Smooth muscle cell (in vitro differentiated cells): ENCODE results near the gene FAM163A. TPM values are rescaled to one million over a fixed set of nuclear protein-coding genes. Genes with fewer than 3 reads are reported as not detected.

Experiments
- DNase-seq: peaks from one replicate; lab custom pipeline; 2025; ENCODE audit not compliant: unreplicated experiment; lab: John Stamatoyannopoulos, UW
- H2AFZ ChIP-seq: fragments of 200-600 bp; sonication (generic); 2 replicates; pipeline ENCODE4 v1.6.0; 2016; ENCODE audit warnings: antibody characterized with exemption, low read depth, mild to moderate bottlenecking
- H3F3A ChIP-seq: fragments of 200-600 bp; sonication (generic); 2 replicates; pipeline ENCODE4 v1.6.0; 2017; ENCODE audit warnings: antibody characterized with exemption, low read depth
- H3K27ac ChIP-seq: fragments of 200-600 bp; sonication (generic); 2 replicates; pipeline ENCODE4 v1.5.1; 2016; ENCODE audit warnings: low read depth, mild to moderate bottlenecking
- H3K27me3 ChIP-seq: fragments of 200-600 bp; sonication (generic); 2 replicates; pipeline ENCODE4 v1.6.1; 2016; ENCODE audit warnings: low read depth, mild to moderate bottlenecking
- H3K36me3 ChIP-seq: fragments of 200-600 bp; sonication (generic); 2 replicates; pipeline ENCODE4 v1.5.1; 2016; ENCODE audit warnings: low read depth
- H3K4me1 ChIP-seq: fragments of 200-600 bp; sonication (generic); 2 replicates; pipeline ENCODE4 v1.5.1; 2016; ENCODE audit warnings: low read depth
- H3K4me2 ChIP-seq: fragments of 200-600 bp; sonication (generic); 2 replicates; pipeline ENCODE4 v1.6.0; 2016; ENCODE audit warnings: mild to moderate bottlenecking
- H3K4me3 ChIP-seq: fragments of 200-600 bp; sonication (generic); 2 replicates; pipeline ENCODE4 v1.5.1; 2016; ENCODE audit warnings: mild to moderate bottlenecking
- H3K79me2 ChIP-seq: fragments of 200-600 bp; sonication (generic); 2 replicates; pipeline ENCODE4 v1.6.0; 2016; ENCODE audit warnings: low read depth, mild to moderate bottlenecking
- H3K9ac ChIP-seq: fragments of 200-600 bp; sonication (generic); 2 replicates; pipeline ENCODE4 v1.6.0; 2016; ENCODE audit warnings: low read depth
- H3K9me3 ChIP-seq: fragments of 200-600 bp; sonication (generic); replicated peaks from 2 replicates; pipeline ENCODE4 v1.5.1; 2016; ENCODE audit warnings: low read depth
- H4K20me1 ChIP-seq: fragments of 200-600 bp; sonication (generic); 2 replicates; pipeline ENCODE4 v1.6.0; 2016; ENCODE audit warnings: low read depth
- CTCF ChIP-seq: fragments of 200-600 bp; sonication (generic); IDR thresholded peaks from 2 replicates; pipeline ENCODE4 v1.5.1; 2017; ENCODE audit warnings: borderline replicate concordance, mild to moderate bottlenecking, antibody characterized with exemption; ENCODE audit not compliant: insufficient read depth, poor library complexity, severe bottlenecking
- WGBS: methylation state at CpG from one replicate; pipeline ENCODE4 v1.1.7; 2016; ENCODE audit warnings: low lambda C conversion rate; 5-methylcytosine and 5-hydroxymethylcytosine counted together
- polyA plus RNA-seq: library from polyadenylated mRNA; unstranded; fragments of >200 nt; fragmentation: Nextera tagmentation; extraction: Ambion mirVana; gene quantifications from 2 replicates; pipeline ENCODE4 v1.2.1, GENCODE V29; 2016
- total RNA-seq: library from RNA; depleted of rRNA; stranded (reverse); fragments of >200 nt; gene quantifications from 2 replicates; pipeline ENCODE4 v1.2.3, GENCODE V29; 2014

FAM163A gene
- total and polyA plus RNA-seq, 2 experiments from 2014 or later: not detected

- H2AFZ ChIP-seq: no peak overlapping the region
- H3F3A ChIP-seq: no peaks in the 10 kb centered on the region
- no peaks in the 10 kb centered on the region for H3K9me3 ChIP-seq
- no peaks in the 10 kb centered on the region for H3K4me1 ChIP-seq
- no peak overlapping the region for H3K4me2 ChIP-seq
- H3K36me3 ChIP-seq: no peaks in the 10 kb centered on the region
- H3K27ac ChIP-seq: no peak overlapping the region
- DNase-seq: no peak
- peaks cover 4% of the 10 kb centered on the region for H4K20me1 ChIP-seq
- peaks cover 26% of the 10 kb centered on the region for H3K27me3 ChIP-seq
- no peak for TF ChIP-seq CTCF
- no peaks in the 10 kb centered on the region for H3K79me2 ChIP-seq
- H3K9ac ChIP-seq: no peak overlapping the region
- H3K4me3 ChIP-seq: no peak overlapping the region
These were observed 10.0 kb downstream of the FAM163A start for GRCh38 chr1:179753061-179753460.

- Histone ChIP-seq H3K36me3 (no peaks in the 10 kb centered on the region), H4K20me1 (peaks cover 4% of the 10 kb centered on the region), H3K4me1 (no peaks in the 10 kb centered on the region), H3K9me3 (no peaks in the 10 kb centered on the region), H3K27ac (no peak overlapping the region), H3K9ac (no peak overlapping the region), H3K4me2 (no peak overlapping the region), H3K4me3 (no peak overlapping the region), H3K79me2 (no peaks in the 10 kb centered on the region), H3K27me3 (peaks cover 24% of the 10 kb centered on the region), H2AFZ (no peak overlapping the region), H3F3A (no peaks in the 10 kb centered on the region)
- TF ChIP-seq CTCF: no peak
- DNase-seq: no peak
- 31% methylated on average over 4 of the region's 4 CpGs for WGBS
These were observed 11.0 kb downstream of the FAM163A start for GRCh38 chr1:179754041-179754624.

GRCh38 chr1:179757933-179758332 lies 14.8 kb downstream of the FAM163A start:
- Histone ChIP-seq H3K4me1 (no peaks in the 10 kb centered on the region), H4K20me1 (peaks cover 4% of the 10 kb centered on the region), H3K4me2 (no peak overlapping the region), H3K36me3 (no peaks in the 10 kb centered on the region), H3K27me3 (peaks cover 34% of the 10 kb centered on the region), H3K9ac (no peak overlapping the region), H3K79me2 (no peaks in the 10 kb centered on the region), H3K4me3 (no peak overlapping the region), H2AFZ (no peak overlapping the region), H3K27ac (no peak overlapping the region), H3K9me3 (no peaks in the 10 kb centered on the region), H3F3A (no peaks in the 10 kb centered on the region)
- TF ChIP-seq CTCF: no peak
- no peak for DNase-seq
- 90% methylated on average over 4 of the region's 4 CpGs for WGBS

GRCh38 chr1:179760521-179760920 lies 17.4 kb downstream of the FAM163A start:
- no peaks in the 10 kb centered on the region for H3K4me1 ChIP-seq
- H3K4me3 ChIP-seq: no peak overlapping the region
- no peak for DNase-seq
- no peaks in the 10 kb centered on the region for H4K20me1 ChIP-seq
- WGBS: 92% methylated on average over 2 of the region's 2 CpGs
- H3K36me3 ChIP-seq: no peaks in the 10 kb centered on the region
- no peak overlapping the region for H3K4me2 ChIP-seq
- H3K27ac ChIP-seq: no peak overlapping the region
- no peak for TF ChIP-seq CTCF
- H3K9me3 ChIP-seq: no peaks in the 10 kb centered on the region
- peaks cover 41% of the 10 kb centered on the region for H3K27me3 ChIP-seq
- no peak overlapping the region for H3K9ac ChIP-seq
- H2AFZ ChIP-seq: no peak overlapping the region
- no peaks in the 10 kb centered on the region for H3K79me2 ChIP-seq
- no peaks in the 10 kb centered on the region for H3F3A ChIP-seq
